ENCODE measurements around the gene KIR2DL3. TPM values are rescaled to one million over a fixed set of nuclear protein-coding genes. Genes with fewer than 3 reads are reported as not detected.
A peak's percentile ranks its signal among the peaks of the same experiment; 100 is the strongest.
"Not testable (repeated sequence)": the region's sequence is repeated elsewhere in the genome, so short reads cannot be mapped to it uniquely, and the experiment has no call there.

The KIR2DL3 gene
- total RNA-seq, 3 donors from 2014 or later (not counting 1 experiment from before 2014, with no cell fraction given), result 40.7 to 57.3 (median 54.1) TPM

DNA sequence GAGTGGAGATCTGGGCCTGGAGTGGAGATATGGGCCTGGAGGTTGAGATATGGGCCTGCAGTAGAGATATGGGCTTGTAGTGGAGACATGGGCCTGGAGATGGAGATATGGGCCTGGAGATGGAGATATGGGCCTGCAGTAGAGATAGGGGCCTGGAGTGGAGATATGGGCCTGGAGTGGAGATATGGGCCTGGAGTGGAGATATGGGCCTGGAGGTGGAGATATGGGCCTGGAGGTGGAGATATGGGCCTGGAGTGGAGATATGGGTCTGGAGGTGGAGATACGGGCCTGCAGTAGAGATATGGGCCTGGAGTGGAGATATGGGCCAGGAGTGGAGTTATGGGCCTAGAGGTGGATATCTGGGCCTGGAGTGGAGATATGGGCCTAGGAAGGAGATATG lies 402 bp downstream of the KIR2DL3 start:
- Histone ChIP-seq H3K27ac (ENCODE audit: low read length) (peak overlapping the region; percentile 71), H3K36me3 (ENCODE audit: control insufficient read depth, insufficient read depth, low read length) (no peaks in the 10 kb centered on the region), H3K27me3 (ENCODE audit: control insufficient read depth, insufficient read depth, low read length) (no peaks in the 10 kb centered on the region), H3K4me3 (ENCODE audit: low read length) (peak overlapping the region; percentile 11), H3K4me1 (ENCODE audit: control insufficient read depth, insufficient read depth, low read length) (peaks cover 29% of the 10 kb centered on the region), H3K9me3 (ENCODE audit: control insufficient read depth, insufficient read depth, low read length) (peaks cover 4% of the 10 kb centered on the region)
- 94% methylated on average over 1 of the region's 1 CpG for WGBS (ENCODE audit: insufficient coverage)
- TF ChIP-seq, protein P1, sequence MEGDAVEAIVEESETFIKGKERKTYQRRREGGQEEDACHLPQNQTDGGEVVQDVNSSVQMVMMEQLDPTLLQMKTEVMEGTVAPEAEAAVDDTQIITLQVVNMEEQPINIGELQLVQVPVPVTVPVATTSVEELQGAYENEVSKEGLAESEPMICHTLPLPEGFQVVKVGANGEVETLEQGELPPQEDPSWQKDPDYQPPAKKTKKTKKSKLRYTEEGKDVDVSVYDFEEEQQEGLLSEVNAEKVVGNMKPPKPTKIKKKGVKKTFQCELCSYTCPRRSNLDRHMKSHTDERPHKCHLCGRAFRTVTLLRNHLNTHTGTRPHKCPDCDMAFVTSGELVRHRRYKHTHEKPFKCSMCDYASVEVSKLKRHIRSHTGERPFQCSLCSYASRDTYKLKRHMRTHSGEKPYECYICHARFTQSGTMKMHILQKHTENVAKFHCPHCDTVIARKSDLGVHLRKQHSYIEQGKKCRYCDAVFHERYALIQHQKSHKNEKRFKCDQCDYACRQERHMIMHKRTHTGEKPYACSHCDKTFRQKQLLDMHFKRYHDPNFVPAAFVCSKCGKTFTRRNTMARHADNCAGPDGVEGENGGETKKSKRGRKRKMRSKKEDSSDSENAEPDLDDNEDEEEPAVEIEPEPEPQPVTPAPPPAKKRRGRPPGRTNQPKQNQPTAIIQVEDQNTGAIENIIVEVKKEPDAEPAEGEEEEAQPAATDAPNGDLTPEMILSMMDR (IDR thresholded peaks at IDR 0.05), result no peak
- DNase-seq, result no peak
- no peak for ATAC-seq
- Mint-ChIP-seq H3K4me1 (peaks cover 32 to 39% of the 10 kb centered on the region in 2 donors), H3K9me3 (peaks cover 0 to 2% of the 10 kb centered on the region in 2 donors), H3K27me3 (ENCODE audit: low read depth in 2 of 2) (peaks cover 5 to 9% of the 10 kb centered on the region in 2 donors), H3K4me3 (peak overlapping the region; percentile 85), H3K27ac (peak overlapping the region; percentile 86 to 87), H3K36me3 (no peaks in the 10 kb centered on the region)
- intact Hi-C loops (cut with micrococcal nuclease), result loop anchor here (1.0 to 5.0 kb wide), 2 partner anchors 36 to 110 kb away; no protein-coding TSS in a partner anchor

- peak overlapping the region; percentile 71 for H3K27ac ChIP-seq (ENCODE audit: low read length)
- no peaks in the 10 kb centered on the region for H3K9me3 Mint-ChIP-seq
- 72% methylated on average over 13 of the region's 13 CpGs for WGBS (ENCODE audit: insufficient coverage)
- peaks cover 32 to 39% of the 10 kb centered on the region in 2 donors for H3K4me1 Mint-ChIP-seq
- H3K4me1 ChIP-seq (ENCODE audit: control insufficient read depth, insufficient read depth, low read length), result peaks cover 29% of the 10 kb centered on the region
- H3K27me3 ChIP-seq (ENCODE audit: control insufficient read depth, insufficient read depth, low read length), result no peaks in the 10 kb centered on the region
- ATAC-seq (peak; percentile 32 to 74 (median 68)), DNase-seq (peak in 1 of 2 donors; percentile 7)
- H3K36me3 ChIP-seq (ENCODE audit: control insufficient read depth, insufficient read depth, low read length), result no peaks in the 10 kb centered on the region
- no peaks in the 10 kb centered on the region for H3K9me3 ChIP-seq (ENCODE audit: control insufficient read depth, insufficient read depth, low read length)
- no peaks in the 10 kb centered on the region for H3K36me3 Mint-ChIP-seq
- intact Hi-C loops (cut with micrococcal nuclease), result loop anchor here (5.0 kb wide), 1 partner anchor 38 kb away; no protein-coding TSS in a partner anchor
- TF ChIP-seq, protein P1 (IDR thresholded peaks at IDR 0.05), result no peak
- H3K4me3 ChIP-seq (ENCODE audit: low read length), result no peak overlapping the region
- H3K4me3 Mint-ChIP-seq, result peak overlapping the region; percentile 85
- peaks cover 0 to 5% of the 10 kb centered on the region in 2 donors for H3K27me3 Mint-ChIP-seq (ENCODE audit: low read depth in 2 of 2)
- peak overlapping the region; percentile 86 to 87 for H3K27ac Mint-ChIP-seq
These were observed 1.5 kb downstream of the KIR2DL3 start for GRCh38 chr19:54739587-54740497.

DNA sequence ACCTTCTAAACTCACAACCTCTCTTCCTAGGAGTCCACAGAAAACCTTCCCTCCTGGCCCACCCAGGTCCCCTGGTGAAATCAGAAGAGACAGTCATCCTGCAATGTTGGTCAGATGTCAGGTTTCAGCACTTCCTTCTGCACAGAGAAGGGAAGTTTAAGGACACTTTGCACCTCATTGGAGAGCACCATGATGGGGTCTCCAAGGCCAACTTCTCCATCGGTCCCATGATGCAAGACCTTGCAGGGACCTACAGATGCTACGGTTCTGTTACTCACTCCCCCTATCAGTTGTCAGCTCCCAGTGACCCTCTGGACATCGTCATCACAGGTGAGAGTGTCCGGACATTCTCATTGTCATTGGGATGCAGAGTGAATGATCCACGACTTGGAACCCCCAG lies 3.6 kb downstream of the KIR2DL3 start:
- peak overlapping the region in 1 of 2 donors; percentile 54 for H3K27ac Mint-ChIP-seq

DNA sequence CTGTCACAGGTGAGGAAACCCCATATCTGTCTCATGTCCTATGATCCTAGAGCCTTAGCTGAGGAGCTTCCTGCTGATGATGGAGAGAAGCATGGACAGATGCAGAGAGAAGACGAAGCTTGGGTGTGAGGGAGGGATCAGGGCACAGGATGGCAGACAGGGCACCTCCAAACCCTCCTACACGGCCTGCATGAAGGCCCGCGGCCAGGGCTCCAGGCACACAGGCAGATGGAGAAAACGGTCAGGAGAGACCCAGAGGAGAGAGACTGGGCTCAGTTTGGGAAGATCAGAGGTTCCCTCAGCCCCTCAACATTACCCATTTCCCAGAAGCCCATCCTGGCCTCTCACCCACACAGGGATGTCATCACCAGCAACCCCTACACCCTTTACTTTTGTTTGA lies 5.8 kb downstream of the KIR2DL3 start:
- H3K36me3 Mint-ChIP-seq; H3K36me3 ChIP-seq (ENCODE audit: control insufficient read depth, insufficient read depth, low read length); intact Hi-C loops (cut with micrococcal nuclease); H3K27me3 ChIP-seq (ENCODE audit: control insufficient read depth, insufficient read depth, low read length); H3K4me3 ChIP-seq (ENCODE audit: low read length); H3K9me3 Mint-ChIP-seq; ATAC-seq; H3K27me3 Mint-ChIP-seq (ENCODE audit: low read depth in 2 of 2); H3K27ac Mint-ChIP-seq; H3K27ac ChIP-seq (ENCODE audit: low read length); H3K9me3 ChIP-seq (ENCODE audit: control insufficient read depth, insufficient read depth, low read length); H3K4me3 Mint-ChIP-seq; DNase-seq: not testable (repeated sequence)
- peaks cover 20% of the 10 kb centered on the region for H3K4me1 ChIP-seq (ENCODE audit: control insufficient read depth, insufficient read depth, low read length)
- peaks cover 19 to 26% of the 10 kb centered on the region in 2 donors for H3K4me1 Mint-ChIP-seq
- WGBS (ENCODE audit: insufficient coverage), result 84% methylated on average over 4 of the region's 5 CpGs

More for the DNA sequence above, 3.6 kb downstream of the KIR2DL3 start:
- H3K9me3 Mint-ChIP-seq; H3K27me3 ChIP-seq (ENCODE audit: control insufficient read depth, insufficient read depth, low read length); H3K36me3 Mint-ChIP-seq; H3K9me3 ChIP-seq (ENCODE audit: control insufficient read depth, insufficient read depth, low read length); intact Hi-C loops (cut with micrococcal nuclease); H3K4me3 Mint-ChIP-seq; H3K27me3 Mint-ChIP-seq (ENCODE audit: low read depth in 2 of 2); H3K27ac ChIP-seq (ENCODE audit: low read length); H3K36me3 ChIP-seq (ENCODE audit: control insufficient read depth, insufficient read depth, low read length); ATAC-seq; DNase-seq; H3K4me3 ChIP-seq (ENCODE audit: low read length): not testable (repeated sequence)
- 80% methylated on average over 5 of the region's 5 CpGs for WGBS (ENCODE audit: insufficient coverage)
- peaks cover 29% of the 10 kb centered on the region for H3K4me1 ChIP-seq (ENCODE audit: control insufficient read depth, insufficient read depth, low read length)
- peaks cover 32 to 39% of the 10 kb centered on the region in 2 donors for H3K4me1 Mint-ChIP-seq

- intact Hi-C loops (cut with micrococcal nuclease), result loop anchor here (2.0 kb wide), 1 partner anchor 17 kb away; no protein-coding TSS in a partner anchor
- H3K27ac ChIP-seq (ENCODE audit: low read length); ATAC-seq; H3K4me1 ChIP-seq (ENCODE audit: control insufficient read depth, insufficient read depth, low read length); H3K27ac Mint-ChIP-seq; H3K4me3 Mint-ChIP-seq; H3K27me3 Mint-ChIP-seq (ENCODE audit: low read depth in 2 of 2); H3K27me3 ChIP-seq (ENCODE audit: control insufficient read depth, insufficient read depth, low read length); H3K36me3 Mint-ChIP-seq; H3K9me3 ChIP-seq (ENCODE audit: control insufficient read depth, insufficient read depth, low read length); DNase-seq; H3K4me3 ChIP-seq (ENCODE audit: low read length); H3K36me3 ChIP-seq (ENCODE audit: control insufficient read depth, insufficient read depth, low read length); H3K9me3 Mint-ChIP-seq: not testable (repeated sequence)
- WGBS (ENCODE audit: insufficient coverage), result 58% methylated on average over 7 of the region's 9 CpGs
- peaks cover 0 to 12% of the 10 kb centered on the region in 2 donors for H3K4me1 Mint-ChIP-seq
These were observed 9.5 kb downstream of the KIR2DL3 start for GRCh38 chr19:54747614-54748322.

DNA sequence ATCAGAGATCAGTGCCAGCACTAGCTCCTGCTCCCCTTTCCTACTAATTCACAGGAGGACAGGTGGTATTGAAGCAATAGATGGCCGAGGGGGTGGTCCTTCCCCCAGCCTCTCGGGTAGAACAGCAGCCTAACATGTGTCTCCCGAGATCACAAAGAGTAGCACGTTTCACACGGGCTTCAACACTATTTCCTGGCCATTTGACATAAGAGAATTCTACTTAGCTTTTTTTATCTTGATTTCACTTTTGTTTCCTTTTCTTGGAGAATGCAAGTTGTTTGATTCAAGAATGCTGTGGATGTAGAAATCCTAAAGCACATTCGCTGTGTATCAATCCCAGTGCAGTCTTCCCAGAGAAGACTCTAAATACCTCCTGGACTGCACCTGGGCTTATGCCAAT lies 12.0 kb downstream of the KIR2DL3 start:
- H3K9me3 Mint-ChIP-seq; H3K27me3 Mint-ChIP-seq (ENCODE audit: low read depth in 2 of 2); H3K27me3 ChIP-seq (ENCODE audit: control insufficient read depth, insufficient read depth, low read length); ATAC-seq; H3K36me3 Mint-ChIP-seq; H3K4me3 ChIP-seq (ENCODE audit: low read length); H3K27ac ChIP-seq (ENCODE audit: low read length); H3K4me3 Mint-ChIP-seq; H3K4me1 ChIP-seq (ENCODE audit: control insufficient read depth, insufficient read depth, low read length); DNase-seq; H3K27ac Mint-ChIP-seq; H3K9me3 ChIP-seq (ENCODE audit: control insufficient read depth, insufficient read depth, low read length); H3K36me3 ChIP-seq (ENCODE audit: control insufficient read depth, insufficient read depth, low read length); intact Hi-C loops (cut with micrococcal nuclease): not testable (repeated sequence)
- 36% methylated on average over 5 of the region's 6 CpGs for WGBS (ENCODE audit: insufficient coverage)
- H3K4me1 Mint-ChIP-seq, result peaks cover 8 to 25% of the 10 kb centered on the region in 2 donors
